Mesodermal cell (in vitro differentiated cells): ENCODE measurements around the gene MSI2.

ENCODE experiments used
- H3K27ac ChIP-seq: 2 replicates; pipeline ENCODE4 v1.7.0; 2013; ENCODE audit warnings: mild to moderate bottlenecking, low read depth, low read length, moderate library complexity; ENCODE audit not compliant: severe bottlenecking
- H3K36me3 ChIP-seq: 2 replicates; pipeline ENCODE4 v1.7.1; 2013; ENCODE audit warnings: mild to moderate bottlenecking, low read length, moderate library complexity; ENCODE audit not compliant: control insufficient read depth, insufficient read depth
- H3K4me1 ChIP-seq: one replicate; pipeline ENCODE4 v1.7.1; 2013; ENCODE audit warnings: mild to moderate bottlenecking, low read length; ENCODE audit not compliant: insufficient read depth, control insufficient read depth, poor library complexity, severe bottlenecking
- H3K4me3 ChIP-seq: 2 replicates; pipeline ENCODE4 v1.7.0; 2013; ENCODE audit warnings: low read length, control low read depth, mild to moderate bottlenecking; ENCODE audit not compliant: insufficient read depth, poor library complexity, severe bottlenecking; ENCODE audit errors: extremely low read depth
- H3K9me3 ChIP-seq: 2 replicates; pipeline ENCODE4 v1.7.1; 2013; ENCODE audit warnings: mild to moderate bottlenecking, low read length, moderate library complexity; ENCODE audit not compliant: control insufficient read depth
- WGBS, 2 experiments: methylation state at CpG; one replicate each; pipeline ENCODE4 v1.1.5; 2013; ENCODE audit warnings: missing lambda C conversion rate in 2 of 2; ENCODE audit not compliant: insufficient coverage in 2 of 2; 5-methylcytosine and 5-hydroxymethylcytosine counted together

Gene MSI2

DNA sequence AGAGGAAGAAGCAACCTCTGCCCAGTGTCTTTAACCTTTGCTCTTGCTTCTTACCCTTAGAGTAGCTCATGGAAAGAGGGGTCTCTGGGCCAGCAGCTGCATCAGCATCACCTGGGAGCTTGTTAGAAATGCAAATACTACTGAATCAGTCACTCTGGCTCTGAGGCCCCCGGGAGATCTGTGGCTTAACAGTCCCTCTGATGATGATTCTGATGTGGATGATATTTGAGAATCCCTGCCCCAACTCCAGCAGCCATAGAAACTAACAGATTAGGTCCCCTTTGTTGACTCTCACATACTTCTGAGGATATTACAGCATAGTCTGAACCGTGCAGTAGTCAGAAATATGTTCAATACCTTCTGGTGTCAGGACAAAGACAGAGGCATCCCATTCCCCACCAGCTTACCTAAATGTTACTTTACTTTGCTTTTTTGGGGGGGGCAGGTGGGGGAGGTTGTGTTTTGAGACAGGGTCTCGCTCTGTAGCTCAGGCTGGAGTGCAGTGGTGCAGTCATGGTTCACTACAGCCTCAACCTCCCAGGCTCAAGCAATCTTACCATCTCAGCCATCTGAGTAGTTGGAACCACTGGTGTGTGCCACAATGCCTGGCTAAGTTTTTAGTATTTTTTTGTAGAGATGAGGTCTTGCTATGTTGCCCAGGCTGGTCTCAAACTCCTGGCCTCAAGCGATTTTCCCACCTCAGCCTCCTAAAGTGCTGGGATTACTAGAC, 268.7 kb downstream of the MSI2 start:
- Histone ChIP-seq H3K9me3 (no peaks in the 10 kb centered on the region), H3K27ac (no peak overlapping the region), H3K36me3 (peaks cover 13% of the 10 kb centered on the region), H3K4me1 (peaks cover 60% of the 10 kb centered on the region), H3K4me3 (no peak overlapping the region)
- 86 to 90% methylated on average over 1 to 2 of the region's 4 CpGs for WGBS, 2 experiments

DNA sequence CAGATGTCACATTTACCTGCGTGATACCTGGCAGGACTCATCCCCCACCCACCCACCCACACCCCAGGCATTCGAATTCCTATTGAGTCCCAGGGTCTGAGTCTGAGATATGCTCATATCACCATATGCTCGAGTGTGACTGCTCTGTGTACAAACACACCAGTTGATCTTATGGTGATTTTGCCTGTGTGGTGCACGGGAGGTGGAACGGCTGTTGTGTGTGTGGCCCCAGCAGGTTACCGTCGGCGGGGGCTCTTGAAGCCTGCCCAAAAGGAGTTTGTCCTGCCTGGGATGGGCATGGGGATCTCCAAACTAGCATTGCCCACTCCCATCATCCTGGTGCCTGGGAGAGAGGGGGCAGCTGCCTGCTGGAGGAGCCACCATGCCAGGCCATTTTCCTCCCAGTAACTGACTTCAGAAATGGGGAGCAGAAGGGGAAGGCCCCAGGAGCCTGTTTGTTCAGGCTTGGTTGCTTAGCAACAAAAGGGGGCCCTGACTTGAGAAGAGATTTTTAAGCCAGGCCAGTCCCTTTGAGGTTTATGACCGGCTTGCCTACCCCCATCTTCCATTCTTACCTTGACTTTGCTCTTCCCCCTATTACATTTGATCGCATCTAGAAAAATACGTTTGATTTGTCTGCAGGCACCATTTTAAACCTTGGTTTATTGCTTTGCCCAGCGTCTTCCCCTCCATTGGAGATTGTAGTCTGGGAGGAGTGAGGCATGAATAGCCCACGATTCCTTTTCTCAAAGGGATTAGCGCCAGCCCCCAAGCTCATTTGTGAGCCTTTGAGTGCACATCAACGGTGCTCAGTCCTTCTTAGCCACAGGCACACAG, 271.1 kb downstream of the MSI2 start:
- Histone ChIP-seq H3K9me3 (no peaks in the 10 kb centered on the region), H3K36me3 (peaks cover 22% of the 10 kb centered on the region), H3K4me3 (no peak overlapping the region), H3K4me1 (peaks cover 71% of the 10 kb centered on the region), H3K27ac (peak overlapping the region; percentile 71)
- 63 to 78% methylated on average over 7 to 8 of the region's 15 CpGs for WGBS, 2 experiments

DNA sequence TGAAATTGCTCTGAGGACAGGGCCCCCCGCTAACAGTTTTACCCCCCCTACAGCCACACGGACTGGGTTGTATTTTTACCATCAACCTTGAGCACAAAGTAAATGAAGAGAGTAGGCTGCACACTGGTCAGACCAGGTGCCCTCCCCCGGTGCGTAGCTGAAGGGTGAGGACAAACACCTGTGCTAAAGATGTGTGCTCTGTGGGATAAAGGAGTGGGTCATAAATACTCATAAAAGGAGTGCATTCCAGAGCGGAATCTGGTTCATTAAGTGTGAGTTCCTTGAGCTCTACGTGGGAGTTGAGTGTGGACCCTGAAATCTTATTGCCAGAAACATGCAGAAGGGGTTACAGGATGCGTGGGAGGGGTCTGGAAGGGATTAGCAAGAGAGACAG, 271.7 kb downstream of the MSI2 start:
- WGBS, 2 experiments = 87 to 88% methylated on average over 5 of the region's 7 CpGs
- peak overlapping the region; percentile 71 for H3K27ac ChIP-seq
- H3K9me3 ChIP-seq = no peaks in the 10 kb centered on the region
- peaks cover 25% of the 10 kb centered on the region for H3K36me3 ChIP-seq
- H3K4me3 ChIP-seq = no peak overlapping the region
- H3K4me1 ChIP-seq = peaks cover 71% of the 10 kb centered on the region

DNA sequence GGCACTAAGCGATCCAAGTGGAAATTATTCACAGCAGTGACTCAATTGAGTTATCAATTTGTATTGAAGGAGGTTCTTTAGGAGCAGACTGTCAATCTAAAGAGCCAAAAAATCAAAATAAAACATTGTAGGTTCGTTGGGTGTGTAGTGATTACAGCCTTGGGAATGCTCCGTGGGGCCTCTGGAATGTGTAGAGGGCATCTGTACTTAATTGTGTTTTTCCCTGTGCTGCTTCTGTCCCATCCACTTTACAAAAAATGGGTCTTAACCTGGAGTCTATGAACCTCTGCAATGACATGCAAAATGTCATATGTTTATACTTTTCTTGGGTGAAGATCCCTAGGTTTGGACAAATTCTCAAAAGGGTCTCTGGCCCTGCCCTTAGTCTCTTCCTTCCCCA, 273.7 kb downstream of the MSI2 start:
- Histone ChIP-seq H3K27ac (peak overlapping the region; percentile 98), H3K4me3 (no peak overlapping the region), H3K9me3 (no peaks in the 10 kb centered on the region), H3K36me3 (peaks cover 25% of the 10 kb centered on the region), H3K4me1 (peaks cover 59% of the 10 kb centered on the region)
- no CpG with 5 or more reads among the region's 3 CpGs for WGBS, 2 experiments

- H3K27ac ChIP-seq = peak overlapping the region; percentile 98
- peaks cover 63% of the 10 kb centered on the region for H3K4me1 ChIP-seq
These were observed 274.2 kb downstream of the MSI2 start for GRCh38 chr17:57530508-57530907.

GRCh38 chr17:57531078-57531477, 274.8 kb downstream of the MSI2 start:
- peaks cover 29% of the 10 kb centered on the region for H3K36me3 ChIP-seq
- H3K9me3 ChIP-seq = no peaks in the 10 kb centered on the region
- no peak overlapping the region for H3K4me3 ChIP-seq
- peaks cover 63% of the 10 kb centered on the region for H3K4me1 ChIP-seq
- WGBS, 2 experiments = 93 to 95% methylated on average over 5 of the region's 7 CpGs
- peak overlapping the region; percentile 98 for H3K27ac ChIP-seq

More at GRCh38 chr17:57530508-57530907, 274.2 kb downstream of the MSI2 start:
- peaks cover 28% of the 10 kb centered on the region for H3K36me3 ChIP-seq
- H3K9me3 ChIP-seq = no peaks in the 10 kb centered on the region
- H3K4me3 ChIP-seq = no peak overlapping the region
- WGBS, 2 experiments = 25 to 61% methylated on average over 3 to 4 of the region's 4 CpGs

DNA sequence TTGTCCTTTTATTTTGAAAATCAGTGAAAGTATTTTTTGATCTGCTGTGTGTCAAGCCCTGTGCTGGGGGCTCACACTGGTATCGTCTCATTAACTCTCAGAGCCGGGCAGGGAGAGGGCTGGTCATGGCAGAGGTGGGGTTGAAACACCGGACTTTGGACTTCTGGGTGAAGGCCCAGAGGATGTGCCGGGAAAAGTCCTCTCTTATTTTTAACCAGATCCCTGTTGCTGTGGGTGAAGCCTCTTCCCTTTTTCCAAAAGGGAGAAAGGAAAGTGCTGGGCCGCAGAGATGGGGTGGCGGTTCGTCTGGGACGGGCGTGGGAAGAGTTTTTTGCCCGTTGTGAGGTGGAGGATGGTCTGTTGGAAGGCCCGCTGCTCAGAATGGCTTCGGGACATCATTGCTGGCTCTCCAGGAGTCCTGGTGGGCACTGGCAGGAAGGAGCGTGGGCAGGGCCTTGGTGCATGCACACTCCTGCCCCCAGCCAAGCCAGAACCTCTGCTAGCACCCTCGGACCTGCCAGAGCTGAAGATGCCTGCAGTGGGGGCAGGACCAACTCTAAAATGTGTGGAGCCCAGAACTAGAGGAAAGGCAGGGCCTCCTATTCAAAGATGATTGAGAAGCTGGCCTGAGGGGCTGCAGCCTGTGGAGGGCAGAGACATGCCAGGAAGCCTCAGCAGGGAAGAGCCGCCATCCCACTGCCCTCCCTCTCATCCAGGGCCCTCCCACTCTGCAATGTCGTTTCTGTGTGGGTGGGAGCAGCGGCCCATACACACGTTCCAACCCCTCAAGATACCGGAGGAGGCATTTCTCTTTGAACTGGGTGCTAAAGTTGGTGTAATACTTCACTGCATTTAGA, 275.6 kb downstream of the MSI2 start:
- Histone ChIP-seq H3K36me3 (peaks cover 29% of the 10 kb centered on the region), H3K4me1 (peaks cover 60% of the 10 kb centered on the region), H3K9me3 (no peaks in the 10 kb centered on the region), H3K4me3 (no peak overlapping the region), H3K27ac (peak overlapping the region; percentile 41)
- WGBS, 2 experiments = 91 to 93% methylated on average over 6 to 14 of the region's 19 CpGs

DNA sequence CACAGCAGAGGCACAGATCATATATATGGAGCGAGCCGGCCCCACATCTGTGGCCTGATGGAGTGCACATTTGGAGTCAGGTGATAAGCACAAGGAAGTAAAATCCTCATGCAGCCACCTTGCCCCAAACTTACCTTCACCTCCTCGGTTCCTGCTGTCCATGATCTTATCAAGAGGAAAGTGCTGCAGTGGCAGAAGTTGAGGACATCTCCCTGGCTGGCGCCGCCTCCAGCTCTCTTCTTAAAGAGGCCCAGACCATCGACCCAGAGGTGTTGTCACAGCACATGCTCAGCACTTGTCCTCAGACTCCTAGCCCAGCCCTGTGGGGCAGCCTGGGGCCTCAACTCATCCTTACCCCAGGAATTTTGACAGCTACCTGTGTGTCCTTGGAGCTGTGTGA, 276.2 kb downstream of the MSI2 start:
- 87 to 100% methylated on average over 4 of the region's 6 CpGs for WGBS, 2 experiments
- Histone ChIP-seq H3K4me1 (peaks cover 61% of the 10 kb centered on the region), H3K27ac (no peak overlapping the region), H3K36me3 (peaks cover 29% of the 10 kb centered on the region), H3K4me3 (no peak overlapping the region), H3K9me3 (no peaks in the 10 kb centered on the region)

GRCh38 chr17:57532966-57533365, 276.6 kb downstream of the MSI2 start:
- Histone ChIP-seq H3K9me3 (no peaks in the 10 kb centered on the region), H3K4me3 (no peak overlapping the region), H3K4me1 (peaks cover 61% of the 10 kb centered on the region), H3K27ac (no peak overlapping the region), H3K36me3 (peaks cover 29% of the 10 kb centered on the region)
- WGBS, 2 experiments = 79 to 83% methylated on average over 5 of the region's 5 CpGs

DNA sequence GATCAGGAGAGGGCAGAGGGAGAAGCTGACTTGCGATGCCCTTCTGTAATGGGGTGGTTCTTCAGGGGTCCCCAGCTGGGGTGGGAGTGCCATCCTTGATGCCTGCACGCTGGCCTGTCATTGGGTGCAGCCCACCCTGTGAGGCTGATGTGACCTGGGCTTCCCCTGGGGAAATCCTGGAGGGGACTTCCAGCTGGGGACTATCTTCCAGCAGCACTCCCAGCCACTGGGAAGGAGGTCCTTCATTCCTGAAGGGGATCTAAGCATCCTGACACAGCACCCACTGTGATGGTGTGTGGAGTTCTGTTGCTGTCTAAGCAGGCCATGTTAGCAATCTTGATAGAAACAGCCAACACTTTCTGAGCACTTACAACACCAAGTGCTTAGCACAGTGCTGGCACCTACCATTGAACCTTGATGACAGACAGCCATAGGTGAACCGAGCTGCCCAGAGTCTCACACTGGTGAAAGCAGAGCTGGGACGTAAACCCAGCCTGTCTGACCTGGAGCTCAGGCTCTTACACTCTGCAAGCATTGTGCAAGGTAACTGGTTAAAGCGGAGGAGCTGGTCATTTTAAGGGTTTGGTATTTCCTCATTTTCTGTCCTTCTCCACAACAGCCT, 277.5 kb downstream of the MSI2 start:
- H3K27ac ChIP-seq = no peak overlapping the region
- H3K9me3 ChIP-seq = no peaks in the 10 kb centered on the region
- H3K4me1 ChIP-seq = peaks cover 61% of the 10 kb centered on the region
- WGBS, 2 experiments = 94 to 98% methylated on average over 3 to 4 of the region's 5 CpGs
- H3K36me3 ChIP-seq = peaks cover 29% of the 10 kb centered on the region
- no peak overlapping the region for H3K4me3 ChIP-seq
